Fibroblast of upper back skin (primary cell): ENCODE results near the gene FMO3.

ENCODE experiments used
- DNase-seq: peaks from one replicate; pipeline ENCODE4 v3.0.0-alpha.2; 2013

Gene FMO3

GRCh38 chr1:171117085-171117484 lies 26.4 kb downstream of the FMO3 start:
- no peak for DNase-seq

- DNase-seq, result no peak
These were observed 28.9 kb downstream of the FMO3 start for GRCh38 chr1:171119648-171120047.

GRCh38 chr1:171122299-171122698 lies 31.6 kb downstream of the FMO3 start:
- DNase-seq, result no peak

GRCh38 chr1:171122893-171123292 lies 32.2 kb downstream of the FMO3 start:
- DNase-seq, result no peak

GRCh38 chr1:171126504-171126903 lies 35.8 kb downstream of the FMO3 start:
- no peak for DNase-seq

- no peak for DNase-seq
These were observed 36.4 kb downstream of the FMO3 start for GRCh38 chr1:171127099-171127498.

- DNase-seq, result peak; percentile 87
These were observed 36.8 kb downstream of the FMO3 start for GRCh38 chr1:171127501-171127900.

GRCh38 chr1:171128463-171128862 lies 37.8 kb downstream of the FMO3 start:
- no peak for DNase-seq

GRCh38 chr1:171134204-171134923 lies 43.7 kb downstream of the FMO3 start:
- DNase-seq, result peak; percentile 31

GRCh38 chr1:171137580-171137979 lies 46.9 kb downstream of the FMO3 start:
- peak; percentile 18 for DNase-seq

- DNase-seq, result peak; percentile 27
These were observed 48.3 kb downstream of the FMO3 start for GRCh38 chr1:171138980-171139379.

- DNase-seq, result no peak
These were observed 49.2 kb downstream of the FMO3 start for GRCh38 chr1:171139890-171140289.

GRCh38 chr1:171140401-171140800 lies 49.7 kb downstream of the FMO3 start:
- DNase-seq, result no peak

GRCh38 chr1:171140956-171141687 lies 50.4 kb downstream of the FMO3 start:
- no peak for DNase-seq

- peak; percentile 97 for DNase-seq
These were observed 51.1 kb downstream of the FMO3 start for GRCh38 chr1:171141688-171142415.

- peak; percentile 81 for DNase-seq
These were observed 52.0 kb downstream of the FMO3 start for GRCh38 chr1:171142416-171143385.

- DNase-seq, result no peak
These were observed 59.5 kb downstream of the FMO3 start for GRCh38 chr1:171150156-171150555.

- no peak for DNase-seq
These were observed 61.8 kb downstream of the FMO3 start for GRCh38 chr1:171152549-171152948.

- DNase-seq, result no peak
These were observed 64.8 kb downstream of the FMO3 start for GRCh38 chr1:171155484-171155883.

GRCh38 chr1:171158096-171158495 lies 67.4 kb downstream of the FMO3 start:
- no peak for DNase-seq

GRCh38 chr1:171158551-171158950 lies 67.8 kb downstream of the FMO3 start:
- no peak for DNase-seq

GRCh38 chr1:171159148-171159547 lies 68.4 kb downstream of the FMO3 start:
- no peak for DNase-seq

- no peak for DNase-seq
These were observed 69.5 kb downstream of the FMO3 start for GRCh38 chr1:171160211-171160610.
